ENCODE measurements around the gene DGLUCY. TPM values are rescaled to one million over a fixed set of nuclear protein-coding genes. Genes with fewer than 3 reads are reported as not detected.

The DGLUCY gene
- total and polyA plus RNA-seq, 4 donors, result 17.9 to 58.1 (median 24.9) TPM

GRCh38 chr14:91125271-91125660, 11.4 kb downstream of the DGLUCY start:
- Histone ChIP-seq H3K4me1 (ENCODE audit: control insufficient read depth in 4 of 4, insufficient read depth in 4 of 4, low read length in 3 of 4) (peaks cover 3 to 14% (median 8%) of the 10 kb centered on the region in 4 donors), H3K9ac (ENCODE audit: low read depth in 1 of 2, low read length in 2 of 2) (no peak overlapping the region), H3K9me3 (ENCODE audit: control insufficient read depth in 4 of 4, low read length in 3 of 4) (no peaks in the 10 kb centered on the region), H3K27me3 (ENCODE audit: control insufficient read depth in 4 of 4, insufficient read depth in 4 of 4, low read length in 3 of 4) (no peaks in the 10 kb centered on the region), H3K4me3 (ENCODE audit: low read depth in 1 of 3, low read length in 3 of 3) (no peak overlapping the region), H3K27ac (ENCODE audit: low read depth in 1 of 2, low read length in 2 of 2) (no peak overlapping the region), H3K36me3 (ENCODE audit: control insufficient read depth in 4 of 4, insufficient read depth in 3 of 4, low read depth in 1 of 4, low read length in 3 of 4) (peaks cover 0 to 7% (median 4%) of the 10 kb centered on the region in 4 donors)
- no peak for DNase-seq (ENCODE audit: low spot score)
- TF ChIP-seq CTCF (IDR thresholded peaks at IDR 0.05; ENCODE audit: low read depth, low read length, missing input control), result no peak
- no peak for TF ChIP-seq GABPA (IDR thresholded peaks at IDR 0.05 in 1 of 2, conservative IDR thresholded peaks at IDR 0.05 in 1 of 2)
- TF ChIP-seq YY1 (IDR thresholded peaks at IDR 0.05), result no peak
- TF ChIP-seq RXRA (IDR thresholded peaks at IDR 0.05), result no peak
- TF ChIP-seq HNF4A (conservative IDR thresholded peaks at IDR 0.05), result no peak
- no peak for TF ChIP-seq MAX (IDR thresholded peaks at IDR 0.05)
- no peak for TF ChIP-seq RAD21 (IDR thresholded peaks at IDR 0.05)
- no peak for TF ChIP-seq EGR1 (IDR thresholded peaks at IDR 0.05; ENCODE audit: low read depth in 2 of 2)
- TF ChIP-seq FOXA1 (IDR thresholded peaks at IDR 0.05), result no peak
- no peak for TF ChIP-seq ATF3 (IDR thresholded peaks at IDR 0.05)
- no peak for TF ChIP-seq NR2F2 (IDR thresholded peaks at IDR 0.05)
- WGBS, result 63% methylated on average over 7 of the region's 7 CpGs

GRCh38 chr14:91125801-91126200, 11.9 kb downstream of the DGLUCY start:
- Histone ChIP-seq H3K4me1 (ENCODE audit: control insufficient read depth in 4 of 4, insufficient read depth in 4 of 4, low read length in 3 of 4) (peaks cover 3 to 14% (median 8%) of the 10 kb centered on the region in 4 donors), H3K36me3 (ENCODE audit: control insufficient read depth in 4 of 4, insufficient read depth in 3 of 4, low read depth in 1 of 4, low read length in 3 of 4) (peaks cover 0 to 7% (median 6%) of the 10 kb centered on the region in 4 donors), H3K9me3 (ENCODE audit: control insufficient read depth in 4 of 4, low read length in 3 of 4) (no peaks in the 10 kb centered on the region), H3K27ac (ENCODE audit: low read depth in 1 of 2, low read length in 2 of 2) (no peak overlapping the region), H3K9ac (ENCODE audit: low read depth in 1 of 2, low read length in 2 of 2) (no peak overlapping the region), H3K27me3 (ENCODE audit: control insufficient read depth in 4 of 4, insufficient read depth in 4 of 4, low read length in 3 of 4) (no peaks in the 10 kb centered on the region), H3K4me3 (ENCODE audit: low read depth in 1 of 3, low read length in 3 of 3) (no peak overlapping the region)
- TF ChIP-seq MAX (IDR thresholded peaks at IDR 0.05) (no peak), TAF1 (conservative IDR thresholded peaks at IDR 0.05) (no peak), REST (IDR thresholded peaks at IDR 0.05) (no peak), EGR1 (IDR thresholded peaks at IDR 0.05; ENCODE audit: low read depth in 2 of 2) (no peak)
- WGBS, result 82% methylated on average over 4 of the region's 4 CpGs
- no peak for DNase-seq (ENCODE audit: low spot score)

Data from liver (tissue), 9 donors.